HepG2 (cell line): ENCODE measurements around the gene CDK2. TPM values are rescaled to one million over a fixed set of nuclear protein-coding genes. Genes with fewer than 3 reads are reported as not detected.

Source experiments
- EED ChIP-seq: sonication (generic); formaldehyde crosslinking; IDR thresholded peaks from 2 replicates; pipeline ENCODE4 v1.5.0; 2020; ENCODE audit warnings: mild to moderate bottlenecking, missing genetic modification reagents
- FOXK1 ChIP-seq: sonication (generic); formaldehyde crosslinking; IDR thresholded peaks from 2 replicates; pipeline ENCODE4 v1.4.0; 2020; ENCODE audit warnings: low read depth, missing genetic modification reagents, borderline replicate concordance
- ISL2 ChIP-seq: sonication (generic); formaldehyde crosslinking; IDR thresholded peaks from 2 replicates; pipeline ENCODE4 v1.5.0; 2020; ENCODE audit warnings: missing genetic modification reagents
- KDM4B ChIP-seq: sonication (generic); formaldehyde crosslinking; IDR thresholded peaks from 2 replicates; pipeline ENCODE4 v1.4.0; 2020; ENCODE audit warnings: missing genetic modification reagents
- MBNL3 ChIP-seq: fragments of 250-450 bp; sonication (Bioruptor Pico); conservative IDR thresholded peaks from 2 replicates; pipeline ENCODE4 v1.8.0; 2022; ENCODE audit warnings: mild to moderate bottlenecking, inconsistent platforms
- MYNN ChIP-seq: sonication (generic); formaldehyde crosslinking; IDR thresholded peaks from 2 replicates; pipeline ENCODE4 v1.4.0; 2020; ENCODE audit warnings: mild to moderate bottlenecking, low read depth, missing genetic modification reagents
- NCOA1 ChIP-seq: sonication (generic); formaldehyde crosslinking; IDR thresholded peaks from 2 replicates; pipeline ENCODE4 v1.9.0; 2021; ENCODE audit warnings: missing genetic modification reagents
- SIX4 ChIP-seq: sonication (generic); formaldehyde crosslinking; IDR thresholded peaks from 2 replicates; pipeline ENCODE4 v1.4.0; 2020; ENCODE audit warnings: missing genetic modification reagents
- TBP ChIP-seq: sonication (generic); formaldehyde crosslinking; IDR thresholded peaks from 2 replicates; pipeline ENCODE4 v1.5.0; 2020; ENCODE audit warnings: missing genetic modification reagents
- TCF7L2 ChIP-seq: IDR thresholded peaks from 2 replicates; pipeline ENCODE4 v1.6.1; 2011; ENCODE audit warnings: mild to moderate bottlenecking, low read depth, low read length, moderate library complexity
- ZC3H4 ChIP-seq: sonication (generic); formaldehyde crosslinking; IDR thresholded peaks from 2 replicates; pipeline ENCODE4 v1.4.0; 2020; ENCODE audit warnings: missing genetic modification reagents, borderline replicate concordance
- ZNF205 ChIP-seq: IDR thresholded peaks from 2 replicates; pipeline ENCODE4 v1.6.1; 2018; ENCODE audit warnings: missing biosample characterization, missing genetic modification reagents
- ZNF343 ChIP-seq: sonication (generic); formaldehyde crosslinking; IDR thresholded peaks from 2 replicates; pipeline ENCODE4 v1.4.0; 2020; ENCODE audit warnings: mild to moderate bottlenecking, missing genetic modification reagents
- ZSCAN20 ChIP-seq: sonication (generic); formaldehyde crosslinking; IDR thresholded peaks from 2 replicates; pipeline ENCODE4 v1.4.0; 2020; ENCODE audit warnings: missing genetic modification reagents, mild to moderate bottlenecking, borderline replicate concordance
- polyA plus RNA-seq, 8 experiments: library from polyadenylated mRNA; depleted of rRNA in 3 of 8; stranded (reverse) in 7 of 8; unstranded in 1 of 8; fragments of >200 nt; fragmentation: Illumina TruSeq in 4 of 8; extraction: Trizol in 4 of 8; gene quantifications; 2 replicates each; pipeline versions ENCODE4 v1.2.1 to v1.2.3, GENCODE V29; 2011 to 2016; ENCODE audit warnings: low read depth in 4 of 8, missing spikeins in 1 of 8, mixed read lengths in 1 of 8; ENCODE audit not compliant: insufficient read depth in 1 of 8
- total RNA-seq, 5 experiments: library from RNA; depleted of rRNA; stranded (reverse); fragments of >200 nt; fragmentation: Illumina TruSeq; extraction: Trizol; gene quantifications; 2 replicates each; pipeline ENCODE4 v1.2.3, GENCODE V29; 2016; ENCODE audit warnings: low read depth in 1 of 5
- TF ChIP-seq, protein P1 (sequence below): sonication (generic); formaldehyde crosslinking; IDR thresholded peaks from 2 replicates; pipeline ENCODE4 v1.9.0; 2021; ENCODE audit warnings: missing genetic modification reagents, borderline replicate concordance
- TF ChIP-seq, protein P2 (sequence below): sonication (generic); formaldehyde crosslinking; IDR thresholded peaks from 2 replicates; pipeline ENCODE4 v1.4.0; 2020; ENCODE audit warnings: mild to moderate bottlenecking, missing genetic modification reagents
- TF ChIP-seq, protein P3 (sequence below): sonication (generic); formaldehyde crosslinking; IDR thresholded peaks from 2 replicates; pipeline ENCODE4 v1.4.0; 2020; ENCODE audit warnings: low read depth, missing genetic modification reagents
- TF ChIP-seq, protein P4 (sequence below): sonication (generic); formaldehyde crosslinking; IDR thresholded peaks from 2 replicates; pipeline ENCODE4 v1.8.0; 2022; ENCODE audit warnings: missing genetic modification reagents, mild to moderate bottlenecking, inconsistent platforms, borderline replicate concordance
- TF ChIP-seq, protein P5 (sequence below): sonication (generic); formaldehyde crosslinking; IDR thresholded peaks from 2 replicates; pipeline ENCODE4 v1.4.0; 2020; ENCODE audit warnings: missing genetic modification reagents

Gene CDK2
- total and polyA plus RNA-seq, 2 of the 13 experiments (the other 11 are each of a cell fraction or from before 2014, with no cell fraction given), result 47.5 to 52.6 TPM

DNA sequence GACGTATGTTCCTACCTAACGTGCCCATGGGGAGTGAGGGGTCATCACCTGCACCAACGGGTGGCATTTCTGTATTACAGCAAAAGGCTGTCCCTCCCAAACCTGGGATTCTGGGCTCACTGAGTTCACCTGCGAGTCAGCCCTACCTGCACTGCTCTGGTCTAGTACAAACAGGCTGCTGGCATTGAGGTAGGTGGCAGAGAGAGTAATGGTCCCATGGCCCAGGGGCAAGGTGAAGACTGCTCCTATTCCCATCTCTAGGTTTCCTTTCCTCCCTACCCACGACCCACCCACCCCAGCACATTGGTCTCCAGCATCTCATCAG, 30.9 kb downstream of the CDK2 start (continued):
- TF ChIP-seq, protein P1, sequence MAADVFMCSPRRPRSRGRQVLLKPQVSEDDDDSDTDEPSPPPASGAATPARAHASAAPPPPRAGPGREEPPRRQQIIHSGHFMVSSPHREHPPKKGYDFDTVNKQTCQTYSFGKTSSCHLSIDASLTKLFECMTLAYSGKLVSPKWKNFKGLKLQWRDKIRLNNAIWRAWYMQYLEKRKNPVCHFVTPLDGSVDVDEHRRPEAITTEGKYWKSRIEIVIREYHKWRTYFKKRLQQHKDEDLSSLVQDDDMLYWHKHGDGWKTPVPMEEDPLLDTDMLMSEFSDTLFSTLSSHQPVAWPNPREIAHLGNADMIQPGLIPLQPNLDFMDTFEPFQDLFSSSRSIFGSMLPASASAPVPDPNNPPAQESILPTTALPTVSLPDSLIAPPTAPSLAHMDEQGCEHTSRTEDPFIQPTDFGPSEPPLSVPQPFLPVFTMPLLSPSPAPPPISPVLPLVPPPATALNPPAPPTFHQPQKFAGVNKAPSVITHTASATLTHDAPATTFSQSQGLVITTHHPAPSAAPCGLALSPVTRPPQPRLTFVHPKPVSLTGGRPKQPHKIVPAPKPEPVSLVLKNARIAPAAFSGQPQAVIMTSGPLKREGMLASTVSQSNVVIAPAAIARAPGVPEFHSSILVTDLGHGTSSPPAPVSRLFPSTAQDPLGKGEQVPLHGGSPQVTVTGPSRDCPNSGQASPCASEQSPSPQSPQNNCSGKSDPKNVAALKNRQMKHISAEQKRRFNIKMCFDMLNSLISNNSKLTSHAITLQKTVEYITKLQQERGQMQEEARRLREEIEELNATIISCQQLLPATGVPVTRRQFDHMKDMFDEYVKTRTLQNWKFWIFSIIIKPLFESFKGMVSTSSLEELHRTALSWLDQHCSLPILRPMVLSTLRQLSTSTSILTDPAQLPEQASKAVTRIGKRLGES (CRISPR knock-in tag), result no peak
- TF ChIP-seq NCOA1 (CRISPR knock-in tag), result 0 out of 2 replicates have a peak, but pooled peaks have one; percentile 58
- no peak for TF ChIP-seq MBNL3
- no peak for TF ChIP-seq ZNF205 (CRISPR knock-in tag)
- TF ChIP-seq KDM4B (CRISPR knock-in tag), result no peak
- TF ChIP-seq ZSCAN20, result no peak
- TF ChIP-seq, protein P2, sequence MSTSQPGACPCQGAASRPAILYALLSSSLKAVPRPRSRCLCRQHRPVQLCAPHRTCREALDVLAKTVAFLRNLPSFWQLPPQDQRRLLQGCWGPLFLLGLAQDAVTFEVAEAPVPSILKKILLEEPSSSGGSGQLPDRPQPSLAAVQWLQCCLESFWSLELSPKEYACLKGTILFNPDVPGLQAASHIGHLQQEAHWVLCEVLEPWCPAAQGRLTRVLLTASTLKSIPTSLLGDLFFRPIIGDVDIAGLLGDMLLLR (CRISPR knock-in tag), result no peak
- TF ChIP-seq, protein P3, sequence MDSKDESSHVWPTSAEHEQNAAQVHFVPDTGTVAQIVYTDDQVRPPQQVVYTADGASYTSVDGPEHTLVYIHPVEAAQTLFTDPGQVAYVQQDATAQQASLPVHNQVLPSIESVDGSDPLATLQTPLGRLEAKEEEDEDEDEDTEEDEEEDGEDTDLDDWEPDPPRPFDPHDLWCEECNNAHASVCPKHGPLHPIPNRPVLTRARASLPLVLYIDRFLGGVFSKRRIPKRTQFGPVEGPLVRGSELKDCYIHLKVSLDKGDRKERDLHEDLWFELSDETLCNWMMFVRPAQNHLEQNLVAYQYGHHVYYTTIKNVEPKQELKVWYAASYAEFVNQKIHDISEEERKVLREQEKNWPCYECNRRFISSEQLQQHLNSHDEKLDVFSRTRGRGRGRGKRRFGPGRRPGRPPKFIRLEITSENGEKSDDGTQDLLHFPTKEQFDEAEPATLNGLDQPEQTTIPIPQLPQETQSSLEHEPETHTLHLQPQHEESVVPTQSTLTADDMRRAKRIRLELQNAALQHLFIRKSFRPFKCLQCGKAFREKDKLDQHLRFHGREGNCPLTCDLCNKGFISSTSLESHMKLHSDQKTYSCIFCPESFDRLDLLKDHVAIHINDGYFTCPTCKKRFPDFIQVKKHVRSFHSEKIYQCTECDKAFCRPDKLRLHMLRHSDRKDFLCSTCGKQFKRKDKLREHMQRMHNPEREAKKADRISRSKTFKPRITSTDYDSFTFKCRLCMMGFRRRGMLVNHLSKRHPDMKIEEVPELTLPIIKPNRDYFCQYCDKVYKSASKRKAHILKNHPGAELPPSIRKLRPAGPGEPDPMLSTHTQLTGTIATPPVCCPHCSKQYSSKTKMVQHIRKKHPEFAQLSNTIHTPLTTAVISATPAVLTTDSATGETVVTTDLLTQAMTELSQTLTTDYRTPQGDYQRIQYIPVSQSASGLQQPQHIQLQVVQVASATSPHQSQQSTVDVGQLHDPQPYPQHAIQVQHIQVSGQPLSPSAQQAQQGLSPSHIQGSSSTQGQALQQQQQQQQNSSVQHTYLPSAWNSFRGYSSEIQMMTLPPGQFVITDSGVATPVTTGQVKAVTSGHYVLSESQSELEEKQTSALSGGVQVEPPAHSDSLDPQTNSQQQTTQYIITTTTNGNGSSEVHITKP (CRISPR knock-in tag), result 0 out of 2 replicates have a peak, but pooled peaks have one; percentile 1
- 0 out of 2 replicates have a peak, but pooled peaks have one; percentile 10 for TF ChIP-seq ZC3H4 (CRISPR knock-in tag)
- TF ChIP-seq EED (CRISPR knock-in tag), result no peak
- TF ChIP-seq, protein P4, sequence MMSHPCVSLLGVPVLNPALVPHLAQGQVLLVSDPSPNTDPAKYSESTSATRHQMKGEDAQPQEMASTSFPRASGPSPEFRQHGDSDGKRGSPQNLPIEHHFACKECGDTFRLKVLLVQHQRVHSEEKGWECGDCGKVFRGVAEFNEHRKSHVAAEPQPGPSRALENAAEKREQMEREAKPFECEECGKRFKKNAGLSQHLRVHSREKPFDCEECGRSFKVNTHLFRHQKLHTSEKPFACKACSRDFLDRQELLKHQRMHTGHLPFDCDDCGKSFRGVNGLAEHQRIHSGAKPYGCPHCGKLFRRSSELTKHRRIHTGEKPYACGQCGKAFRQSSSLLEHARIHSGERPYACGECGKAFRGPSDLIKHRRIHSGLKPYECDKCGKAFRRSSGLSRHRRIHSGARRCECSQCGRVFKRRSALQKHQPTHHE (CRISPR knock-in tag), result no peak
- TF ChIP-seq ISL2 (CRISPR knock-in tag), result no peak
- no peak for TF ChIP-seq TBP (CRISPR knock-in tag)
- no peak for TF ChIP-seq TCF7L2
- TF ChIP-seq, protein P5, sequence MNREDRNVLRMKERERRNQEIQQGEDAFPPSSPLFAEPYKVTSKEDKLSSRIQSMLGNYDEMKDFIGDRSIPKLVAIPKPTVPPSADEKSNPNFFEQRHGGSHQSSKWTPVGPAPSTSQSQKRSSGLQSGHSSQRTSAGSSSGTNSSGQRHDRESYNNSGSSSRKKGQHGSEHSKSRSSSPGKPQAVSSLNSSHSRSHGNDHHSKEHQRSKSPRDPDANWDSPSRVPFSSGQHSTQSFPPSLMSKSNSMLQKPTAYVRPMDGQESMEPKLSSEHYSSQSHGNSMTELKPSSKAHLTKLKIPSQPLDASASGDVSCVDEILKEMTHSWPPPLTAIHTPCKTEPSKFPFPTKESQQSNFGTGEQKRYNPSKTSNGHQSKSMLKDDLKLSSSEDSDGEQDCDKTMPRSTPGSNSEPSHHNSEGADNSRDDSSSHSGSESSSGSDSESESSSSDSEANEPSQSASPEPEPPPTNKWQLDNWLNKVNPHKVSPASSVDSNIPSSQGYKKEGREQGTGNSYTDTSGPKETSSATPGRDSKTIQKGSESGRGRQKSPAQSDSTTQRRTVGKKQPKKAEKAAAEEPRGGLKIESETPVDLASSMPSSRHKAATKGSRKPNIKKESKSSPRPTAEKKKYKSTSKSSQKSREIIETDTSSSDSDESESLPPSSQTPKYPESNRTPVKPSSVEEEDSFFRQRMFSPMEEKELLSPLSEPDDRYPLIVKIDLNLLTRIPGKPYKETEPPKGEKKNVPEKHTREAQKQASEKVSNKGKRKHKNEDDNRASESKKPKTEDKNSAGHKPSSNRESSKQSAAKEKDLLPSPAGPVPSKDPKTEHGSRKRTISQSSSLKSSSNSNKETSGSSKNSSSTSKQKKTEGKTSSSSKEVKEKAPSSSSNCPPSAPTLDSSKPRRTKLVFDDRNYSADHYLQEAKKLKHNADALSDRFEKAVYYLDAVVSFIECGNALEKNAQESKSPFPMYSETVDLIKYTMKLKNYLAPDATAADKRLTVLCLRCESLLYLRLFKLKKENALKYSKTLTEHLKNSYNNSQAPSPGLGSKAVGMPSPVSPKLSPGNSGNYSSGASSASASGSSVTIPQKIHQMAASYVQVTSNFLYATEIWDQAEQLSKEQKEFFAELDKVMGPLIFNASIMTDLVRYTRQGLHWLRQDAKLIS (CRISPR knock-in tag), result 0 out of 2 replicates have a peak, but pooled peaks have one; percentile 9
- no peak for TF ChIP-seq ZNF343 (CRISPR knock-in tag)
- TF ChIP-seq SIX4 (CRISPR knock-in tag), result no peak
- no peak for TF ChIP-seq FOXK1
- no peak for TF ChIP-seq MYNN (CRISPR knock-in tag)
